SH-SY5Y (cell line): ENCODE results near the gene OTULINL.

Experiments
- GATA2 ChIP-seq: IDR thresholded peaks from 2 replicates; pipeline ENCODE4 v1.6.1; 2011; ENCODE audit warnings: mild to moderate bottlenecking, low read depth, low read length
- GATA3 ChIP-seq: IDR thresholded peaks from 2 replicates; pipeline ENCODE4 v1.6.1; 2011; ENCODE audit warnings: low read depth, mild to moderate bottlenecking, low read length, moderate library complexity

The OTULINL gene

DNA sequence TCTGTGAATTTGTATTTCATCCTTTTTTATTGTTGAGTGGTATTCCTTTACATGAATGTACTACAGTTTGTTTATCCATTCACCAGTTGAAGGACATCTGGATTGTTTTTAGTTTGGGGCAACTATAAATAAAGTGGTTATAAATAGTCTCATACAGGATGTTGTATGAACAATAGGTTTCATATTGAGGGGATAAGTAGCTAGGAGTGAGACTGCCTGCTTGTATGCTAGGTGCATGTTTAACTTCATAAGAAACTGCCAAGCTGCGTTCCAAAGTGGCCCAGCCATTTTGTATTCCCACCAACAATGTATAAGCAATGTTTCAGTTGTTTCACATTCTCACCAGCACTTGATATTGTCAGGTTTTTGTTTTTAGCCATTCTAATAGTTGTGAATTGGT is 21.5 kb downstream of the OTULINL start:
- TF ChIP-seq GATA2 (no peak), GATA3 (no peak)

- TF ChIP-seq GATA2 (peak; percentile 30; the same call in 1 of the 2 replicates), GATA3 (no peak)
These were observed 25.5 kb downstream of the OTULINL start for GRCh38 chr5:14607104-14607503.

- TF ChIP-seq GATA3: no peak
- TF ChIP-seq GATA2: no peak
These were observed 26.6 kb downstream of the OTULINL start for GRCh38 chr5:14608169-14608568.

- TF ChIP-seq GATA3 (no peak), GATA2 (no peak)
These were observed 30.1 kb downstream of the OTULINL start for GRCh38 chr5:14611737-14612136.

DNA sequence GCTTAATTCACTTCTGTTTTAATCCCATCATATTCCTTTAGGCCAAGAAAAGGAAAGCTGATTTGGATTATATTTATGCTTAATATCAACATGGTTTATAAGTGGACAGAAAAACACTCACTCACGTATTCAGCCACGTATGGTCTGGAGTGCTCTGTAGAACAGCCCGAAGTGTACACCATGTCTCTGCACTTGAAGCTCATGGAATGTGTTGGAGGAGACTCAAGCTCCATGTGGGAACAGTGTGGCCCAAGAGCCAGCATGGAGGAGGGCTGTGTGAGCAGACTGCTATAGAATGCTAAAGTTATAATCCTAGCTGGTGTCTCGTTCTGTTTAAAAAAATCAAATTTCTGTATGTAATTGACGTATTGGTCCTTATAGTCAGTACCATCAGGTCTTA is 32.9 kb downstream of the OTULINL start:
- TF ChIP-seq GATA2: no peak
- no peak for TF ChIP-seq GATA3

- TF ChIP-seq GATA3 (no peak), GATA2 (no peak)
These were observed 33.8 kb downstream of the OTULINL start for GRCh38 chr5:14615365-14615764.

DNA sequence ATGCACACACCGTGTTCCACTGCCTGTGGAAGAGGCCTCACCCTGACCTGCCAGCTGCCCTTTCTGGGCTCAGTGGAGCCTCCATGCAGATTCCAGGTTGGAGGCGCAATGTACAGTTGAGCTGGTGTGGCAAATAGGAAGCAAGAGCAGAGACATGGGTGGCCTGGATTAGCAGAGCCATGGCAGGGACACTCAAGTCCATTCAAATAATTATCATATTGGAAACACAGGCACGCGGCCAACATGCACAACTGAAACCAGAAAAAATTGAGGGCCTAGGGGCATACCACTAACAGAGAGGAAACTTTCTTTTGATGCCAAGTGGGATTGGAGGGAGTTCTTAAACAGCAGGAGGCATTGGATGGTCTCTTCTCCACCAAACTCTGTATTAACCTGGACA is 35.8 kb downstream of the OTULINL start:
- no peak for TF ChIP-seq GATA2
- no peak for TF ChIP-seq GATA3

DNA sequence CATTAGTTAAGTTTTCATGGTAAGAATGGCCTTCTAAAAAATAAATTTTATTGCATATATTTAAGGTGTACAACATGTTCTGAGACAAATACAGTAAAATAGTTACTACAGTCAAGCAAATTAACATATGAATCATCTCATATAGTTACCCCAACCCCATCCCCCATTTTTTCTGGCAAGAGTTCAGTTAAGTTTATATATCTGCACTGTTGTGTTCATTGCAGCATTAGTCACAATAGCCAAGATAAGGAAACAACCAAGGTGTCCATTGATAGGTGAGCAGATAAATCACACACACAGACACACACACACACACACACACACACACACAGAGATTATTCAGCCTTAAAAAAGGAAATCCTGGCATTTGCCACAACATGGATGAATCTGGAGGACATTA is 45.7 kb downstream of the OTULINL start:
- no peak for TF ChIP-seq GATA3
- TF ChIP-seq GATA2: no peak

GRCh38 chr5:14628346-14628745 is 46.8 kb downstream of the OTULINL start:
- no peak for TF ChIP-seq GATA2
- no peak for TF ChIP-seq GATA3

- TF ChIP-seq GATA3: no peak
- TF ChIP-seq GATA2: no peak
These were observed 49.1 kb downstream of the OTULINL start for GRCh38 chr5:14630671-14631070.

DNA sequence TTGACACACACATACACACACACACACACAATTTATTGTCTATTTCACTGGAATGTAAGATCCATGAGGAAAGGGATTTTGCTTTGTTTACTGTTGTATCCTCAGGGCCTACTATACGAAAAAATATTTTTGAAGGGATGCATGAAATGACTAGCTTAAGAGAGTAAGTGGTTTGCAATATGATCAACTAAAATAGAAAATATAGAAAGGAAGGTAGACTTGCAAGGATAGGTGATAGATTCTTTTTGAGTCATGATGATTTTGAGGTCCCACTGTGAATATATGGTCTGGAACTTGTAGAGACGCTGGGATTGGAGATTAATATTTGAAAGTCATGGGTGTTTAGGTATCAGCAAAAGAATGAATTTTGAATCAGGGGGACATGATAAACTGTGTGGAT is 54.1 kb downstream of the OTULINL start:
- no peak for TF ChIP-seq GATA2
- no peak for TF ChIP-seq GATA3

- TF ChIP-seq GATA2: no peak
These were observed 59.2 kb downstream of the OTULINL start for GRCh38 chr5:14640765-14641164.

DNA sequence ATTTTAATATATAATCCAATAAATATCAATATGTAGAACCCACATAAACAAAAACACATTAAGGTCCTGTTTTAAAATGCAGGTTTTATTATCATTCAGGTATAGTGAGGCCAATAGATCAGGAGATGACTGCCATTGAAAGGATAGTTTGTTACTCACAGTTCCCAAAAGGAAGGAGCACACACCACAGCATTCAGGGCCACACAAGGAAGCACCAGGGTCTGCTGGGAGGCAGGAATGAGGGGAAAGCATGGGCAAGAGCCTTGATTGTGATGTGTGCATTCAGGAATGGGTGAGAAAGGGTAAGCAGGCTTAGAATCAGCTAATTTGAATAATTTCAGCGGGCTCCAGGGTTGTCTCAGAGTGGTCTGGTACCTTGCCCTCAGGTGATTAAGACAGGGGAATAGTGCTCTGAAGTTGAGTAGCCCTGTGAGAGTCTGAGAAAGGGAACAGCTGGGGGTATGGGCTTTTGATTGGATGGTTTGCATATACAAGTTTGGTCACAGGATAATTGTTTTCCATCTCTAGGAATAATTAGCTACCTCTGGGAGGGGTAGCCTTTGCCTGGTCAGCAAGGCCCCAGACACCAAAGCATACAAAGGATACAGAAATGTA is 63.1 kb downstream of the OTULINL start:
- TF ChIP-seq GATA3: no peak
- no peak for TF ChIP-seq GATA2

GRCh38 chr5:14650052-14650451 is 68.5 kb downstream of the OTULINL start:
- TF ChIP-seq GATA3 (no peak), GATA2 (no peak)

DNA sequence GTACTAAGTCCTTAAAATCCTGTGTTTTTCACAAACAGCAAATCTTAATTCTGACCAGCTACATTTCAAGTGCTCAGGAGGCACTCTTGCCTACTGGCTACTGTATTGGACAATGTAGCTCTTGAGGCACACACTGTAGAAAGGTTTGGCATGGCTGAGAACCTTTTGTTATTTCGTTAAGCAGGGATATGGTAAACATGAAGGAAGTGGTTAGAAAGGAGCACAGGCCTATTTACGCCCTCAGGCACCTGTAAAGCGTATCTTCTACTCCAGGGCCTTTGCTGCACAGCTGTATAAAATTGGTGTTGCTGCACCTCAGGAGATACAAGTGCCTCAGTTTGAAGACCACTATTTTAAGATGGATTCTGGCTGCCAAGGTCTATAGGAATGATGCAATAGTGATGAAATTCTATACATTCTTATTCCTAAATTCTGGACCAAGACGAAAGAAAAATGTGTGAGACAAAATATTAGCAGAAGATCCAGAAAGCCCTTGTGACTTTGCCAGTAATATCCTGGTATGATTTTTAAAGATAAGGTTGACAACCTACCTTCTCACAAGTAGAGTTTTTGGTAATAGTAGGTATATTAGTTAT is 73.7 kb downstream of the OTULINL start:
- TF ChIP-seq GATA2 (no peak), GATA3 (no peak)

- TF ChIP-seq GATA3: no peak
These were observed 75.3 kb downstream of the OTULINL start for GRCh38 chr5:14656898-14657297.
